T-helper 2 cell treated with Interferon-gamma antibody and Interleukin-4, amounts not matched to agents 5 μg/mL and 100 μg/mL, for 36 hours (primary cell): Measurements from ENCODE around the gene IFNL4.

Experiments used
- DNase-seq: peaks from one replicate; pipeline ENCODE4 v3.0.0; 2021; ENCODE audit warnings: low spot score
- H3K27ac Mint-ChIP-seq: one replicate; pipeline ENCODE4 v1.8.0; 2021; ENCODE audit warnings: mild to moderate bottlenecking, mixed read lengths
- H3K27me3 Mint-ChIP-seq: one replicate; pipeline ENCODE4 v1.8.0; 2021; ENCODE audit warnings: low read depth, mixed read lengths
- H3K36me3 Mint-ChIP-seq: one replicate; pipeline ENCODE4 v1.8.0; 2021; ENCODE audit warnings: low read depth, mixed read lengths
- H3K4me1 Mint-ChIP-seq: one replicate; pipeline ENCODE4 v1.8.0; 2021; ENCODE audit warnings: low read depth, mixed read lengths
- H3K4me3 Mint-ChIP-seq: one replicate; pipeline ENCODE4 v1.8.0; 2022; ENCODE audit warnings: mild to moderate bottlenecking, moderate library complexity, mixed read lengths
- H3K9me3 Mint-ChIP-seq: one replicate; pipeline ENCODE4 v1.8.0; 2021; ENCODE audit warnings: mixed read lengths

Gene IFNL4

DNA sequence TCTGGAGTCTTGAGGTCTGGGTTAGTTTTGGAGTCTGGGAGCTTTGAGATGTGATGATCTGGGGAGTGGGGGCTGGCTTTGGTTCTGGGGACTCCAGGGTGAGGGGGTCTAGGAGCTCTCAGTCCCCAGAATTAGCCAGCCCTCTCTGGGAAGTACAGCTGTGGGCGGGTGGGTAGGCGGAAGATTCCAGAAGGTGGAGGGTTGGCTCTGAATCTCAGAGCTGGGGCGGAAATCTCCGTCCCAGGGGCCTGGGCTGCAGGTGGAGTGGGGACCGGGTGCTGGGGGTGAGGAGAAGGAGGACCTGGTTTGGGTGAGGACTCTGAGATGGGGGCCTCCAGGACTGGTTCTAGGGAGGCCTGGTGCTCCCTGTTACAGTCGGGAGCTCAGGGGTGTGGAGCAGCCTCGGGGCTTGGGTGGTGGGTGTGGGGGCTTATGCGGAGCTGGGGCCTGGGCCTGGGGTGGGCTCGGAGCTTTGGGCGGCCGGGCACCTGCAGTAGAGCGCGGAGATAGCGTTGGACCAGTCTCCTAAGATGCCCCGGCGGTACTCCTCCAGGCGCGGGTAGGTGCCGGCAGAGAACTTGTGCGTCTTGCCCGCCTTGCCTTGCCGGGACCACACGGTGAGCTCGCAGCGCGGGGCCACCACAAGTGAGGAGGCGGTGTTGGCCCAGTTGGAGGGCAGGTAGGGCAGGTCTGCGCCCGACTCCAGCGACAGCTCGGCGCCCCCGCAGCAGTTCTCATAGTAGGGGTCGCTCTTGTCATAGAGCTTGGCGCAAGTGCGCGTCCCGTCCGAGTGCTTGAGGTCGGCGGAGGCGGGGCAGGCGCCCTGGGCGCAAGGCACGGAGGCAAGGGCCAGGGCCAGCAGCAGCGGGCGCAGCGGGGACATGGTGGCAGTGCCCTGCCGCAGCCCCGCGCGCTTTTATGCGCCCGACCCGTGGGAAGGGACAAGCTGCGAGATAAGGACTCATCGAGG is 45.0 kb downstream of the IFNL4 start, which contains the start of gene SYCN:
Gene SYCN (minus strand): TSS at position 892 of the 970 bp plus-strand sequence. CDS start 9 bp downstream, at position 883.
- Mint-ChIP-seq H3K4me3 (no peak within 1 kb of the TSS), H3K27me3 (peaks cover 50% of the 10 kb centered on the region), H3K4me1 (no peaks in the 10 kb centered on the region), H3K27ac (no peak within 1 kb of the TSS), H3K9me3 (no peaks in the 10 kb centered on the region), H3K36me3 (no peaks in the 10 kb centered on the region)
- DNase-seq = no peak

- Mint-ChIP-seq H3K36me3 (no peaks in the 10 kb centered on the region), H3K9me3 (no peaks in the 10 kb centered on the region), H3K27me3 (peaks cover 56% of the 10 kb centered on the region), H3K4me1 (no peaks in the 10 kb centered on the region), H3K4me3 (no peak overlapping the region), H3K27ac (no peak overlapping the region)
- DNase-seq = no peak
These were observed 45.7 kb downstream of the IFNL4 start for GRCh38 chr19:39202998-39203355.

DNA sequence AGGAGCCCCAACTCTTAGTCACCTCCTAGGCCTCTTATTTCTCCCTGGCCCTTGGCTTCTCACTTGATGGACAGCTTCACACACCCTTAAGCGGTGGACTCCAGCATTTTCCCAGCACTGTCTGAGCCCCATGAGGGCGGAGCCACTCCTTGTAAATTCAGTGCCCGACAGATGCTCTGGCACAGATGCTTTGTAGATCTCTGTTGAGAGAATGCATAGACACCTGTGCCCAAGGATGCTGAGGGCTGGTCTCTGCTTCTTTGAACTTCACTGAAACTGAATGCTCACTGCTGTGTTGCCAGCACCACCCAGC is 47.9 kb downstream of the IFNL4 start:
- H3K4me1 Mint-ChIP-seq = peaks cover 3% of the 10 kb centered on the region
- H3K36me3 Mint-ChIP-seq = no peaks in the 10 kb centered on the region
- H3K9me3 Mint-ChIP-seq = no peaks in the 10 kb centered on the region
- H3K4me3 Mint-ChIP-seq = no peak overlapping the region
- H3K27me3 Mint-ChIP-seq = peaks cover 69% of the 10 kb centered on the region
- no peak for DNase-seq
- no peak overlapping the region for H3K27ac Mint-ChIP-seq

GRCh38 chr19:39200066-39200802 is 48.4 kb downstream of the IFNL4 start:
- Mint-ChIP-seq H3K4me1 (peaks cover 7% of the 10 kb centered on the region), H3K27ac (no peak overlapping the region), H3K9me3 (no peaks in the 10 kb centered on the region), H3K27me3 (peaks cover 70% of the 10 kb centered on the region), H3K4me3 (no peak overlapping the region), H3K36me3 (no peaks in the 10 kb centered on the region)
- DNase-seq = no peak

DNA sequence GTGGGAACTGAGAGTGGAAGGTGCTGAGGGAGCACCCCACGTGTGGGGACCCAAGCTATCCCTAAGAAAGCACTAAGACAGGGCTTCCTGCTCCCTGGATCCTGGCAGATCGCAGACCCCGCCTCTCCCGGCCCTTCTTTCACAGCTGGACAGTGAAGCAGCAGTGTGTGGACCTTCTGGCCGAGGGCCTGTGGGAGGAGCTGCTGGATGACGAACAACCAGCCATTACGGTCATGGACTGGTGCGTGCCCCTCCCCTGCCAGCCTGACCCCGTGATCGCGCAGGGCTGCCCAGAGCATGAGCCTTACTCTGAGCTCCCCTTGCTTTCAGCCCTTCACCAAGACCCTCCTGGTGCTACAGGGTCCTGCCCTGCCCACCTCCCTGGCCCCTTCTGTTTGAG is 49.6 kb downstream of the IFNL4 start:
- no peaks in the 10 kb centered on the region for H3K36me3 Mint-ChIP-seq
- DNase-seq = no peak
- H3K9me3 Mint-ChIP-seq = no peaks in the 10 kb centered on the region
- no peak overlapping the region for H3K4me3 Mint-ChIP-seq
- peaks cover 7% of the 10 kb centered on the region for H3K4me1 Mint-ChIP-seq
- H3K27ac Mint-ChIP-seq = no peak overlapping the region
- H3K27me3 Mint-ChIP-seq = peaks cover 70% of the 10 kb centered on the region

DNA sequence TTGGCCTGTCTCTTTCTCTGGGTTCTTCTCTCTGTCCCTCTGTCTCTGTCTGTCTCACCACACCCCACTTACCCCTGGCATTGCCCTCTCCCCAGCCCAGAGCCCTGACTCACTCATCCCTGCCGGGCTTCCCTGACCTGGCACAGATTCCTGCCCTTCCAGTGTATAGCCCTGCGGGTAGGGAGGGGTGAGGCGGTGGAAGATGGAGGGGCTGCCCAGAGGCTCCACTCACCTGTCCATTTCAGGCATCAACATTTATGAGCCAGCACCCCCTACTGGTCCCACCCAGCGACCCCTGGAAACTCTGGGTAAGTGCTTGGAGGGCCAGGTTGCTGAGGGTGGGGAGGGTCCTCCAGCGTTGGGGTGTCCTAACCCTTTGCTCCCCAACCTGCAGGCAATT is 50.8 kb downstream of the IFNL4 start:
- Mint-ChIP-seq H3K4me3 (no peak overlapping the region), H3K27ac (no peak overlapping the region), H3K9me3 (no peaks in the 10 kb centered on the region), H3K4me1 (peaks cover 7% of the 10 kb centered on the region), H3K36me3 (no peaks in the 10 kb centered on the region), H3K27me3 (peaks cover 64% of the 10 kb centered on the region)
- no peak for DNase-seq

DNA sequence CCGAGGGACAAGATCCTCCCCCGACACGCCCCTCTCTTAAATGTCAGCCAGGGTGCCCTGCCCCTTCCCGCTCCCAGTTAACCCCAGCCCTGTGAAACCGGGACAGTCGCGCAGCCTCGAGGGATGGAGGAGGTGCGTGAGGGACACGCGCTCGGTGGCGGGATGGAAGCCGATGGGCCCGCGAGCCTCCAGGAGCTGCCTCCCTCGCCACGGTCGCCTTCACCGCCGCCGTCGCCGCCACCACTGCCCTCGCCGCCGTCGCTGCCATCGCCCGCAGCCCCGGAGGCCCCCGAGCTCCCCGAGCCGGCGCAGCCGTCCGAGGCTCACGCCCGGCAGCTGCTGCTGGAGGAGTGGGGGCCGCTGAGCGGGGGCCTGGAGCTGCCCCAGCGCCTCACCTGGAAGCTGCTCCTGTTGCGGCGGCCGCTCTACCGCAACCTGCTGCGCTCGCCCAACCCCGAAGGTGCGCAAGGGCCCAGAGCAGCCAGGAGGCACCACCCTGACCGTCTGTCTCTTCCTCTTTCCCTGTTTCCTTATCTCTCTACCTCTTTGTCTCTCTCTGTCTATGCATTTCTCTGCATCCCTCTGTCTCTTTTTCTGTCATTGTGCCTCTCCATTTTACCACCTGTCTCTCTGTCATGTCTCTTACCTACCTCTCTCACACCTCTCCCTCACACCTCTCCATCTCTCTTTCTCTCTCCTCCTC is 51.6 kb downstream of the IFNL4 start, which contains the start of gene NCCRP1:
Gene NCCRP1 (plus strand): TSS at position 105 of the 703 bp plus-strand sequence. CDS start 19 bp downstream, at position 124.
- peaks cover 60% of the 10 kb centered on the region for H3K27me3 Mint-ChIP-seq
- H3K4me1 Mint-ChIP-seq = peaks cover 7% of the 10 kb centered on the region
- no peaks in the 10 kb centered on the region for H3K9me3 Mint-ChIP-seq
- peak within 1 kb of the TSS; percentile 8 for H3K4me3 Mint-ChIP-seq
- no peaks in the 10 kb centered on the region for H3K36me3 Mint-ChIP-seq
- no peak for DNase-seq
- no peak within 1 kb of the TSS for H3K27ac Mint-ChIP-seq

- H3K36me3 Mint-ChIP-seq = no peaks in the 10 kb centered on the region
- no peak overlapping the region for H3K4me3 Mint-ChIP-seq
- H3K27me3 Mint-ChIP-seq = peaks cover 56% of the 10 kb centered on the region
- H3K27ac Mint-ChIP-seq = no peak overlapping the region
- no peak for DNase-seq
- peaks cover 7% of the 10 kb centered on the region for H3K4me1 Mint-ChIP-seq
- H3K9me3 Mint-ChIP-seq = no peaks in the 10 kb centered on the region
These were observed 52.3 kb downstream of the IFNL4 start for GRCh38 chr19:39196320-39196719.
